IPS-11a (cell line): ENCODE data around the gene ZDHHC11B.
"Not testable (repeated sequence)": the region's sequence is repeated elsewhere in the genome, so short reads cannot be mapped to it uniquely, and the experiment has no call there.

Source experiments
- H3K4me3 ChIP-seq: one replicate; pipeline ENCODE4 v1.5.1; 2013; ENCODE audit warnings: low read depth, low read length, control low read depth

Gene ZDHHC11B

DNA sequence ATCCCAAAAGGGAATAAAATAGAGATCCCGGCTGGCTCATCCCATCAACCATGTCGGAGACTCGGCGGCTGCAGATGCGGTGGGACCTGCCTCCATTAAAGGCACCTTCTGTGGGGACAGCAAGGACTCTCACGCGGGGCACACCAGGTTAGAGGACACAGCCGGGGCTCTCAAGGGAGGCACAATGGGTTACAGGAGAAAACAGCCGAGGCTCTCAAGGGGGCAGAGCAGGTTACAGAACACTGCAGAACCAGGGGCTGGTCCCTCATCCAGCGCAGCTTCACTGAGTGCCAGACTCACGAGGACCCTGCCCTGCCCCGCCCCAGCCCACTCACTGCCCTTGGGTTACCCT, 98.4 kb downstream of the ZDHHC11B start:
- not testable (repeated sequence) for H3K4me3 ChIP-seq

GRCh38 chr5:685262-686171, 99.0 kb downstream of the ZDHHC11B start:
- H3K4me3 ChIP-seq: no peak overlapping the region

DNA sequence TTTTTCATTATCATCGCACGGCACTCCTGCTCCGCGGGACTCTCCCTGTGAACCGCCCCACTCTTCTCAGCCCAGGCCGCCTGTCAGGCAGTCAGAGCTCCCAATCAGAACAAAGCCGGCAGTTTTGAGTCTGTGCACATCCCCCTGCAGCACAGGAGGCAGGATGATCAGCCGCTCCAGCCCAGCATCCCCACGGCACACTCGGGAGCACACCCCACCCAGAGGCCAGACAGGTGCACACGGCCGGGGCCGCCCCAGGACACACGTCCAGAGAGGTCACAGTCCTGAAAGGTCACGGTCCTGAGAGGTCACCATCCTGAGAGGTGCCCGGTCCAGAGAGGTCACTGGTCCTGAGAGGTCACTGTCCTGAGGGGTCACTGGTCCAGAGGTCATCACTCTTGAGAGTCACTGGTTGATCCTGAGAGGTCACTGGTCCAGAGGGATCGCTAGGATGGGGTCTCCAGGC, 99.7 kb downstream of the ZDHHC11B start:
- H3K4me3 ChIP-seq: no peak overlapping the region

GRCh38 chr5:683551-684481, 100.7 kb downstream of the ZDHHC11B start:
- H3K4me3 ChIP-seq: no peak overlapping the region

GRCh38 chr5:682651-683358, 101.7 kb downstream of the ZDHHC11B start:
- not testable (repeated sequence) for H3K4me3 ChIP-seq

GRCh38 chr5:682216-682615, 102.3 kb downstream of the ZDHHC11B start:
- H3K4me3 ChIP-seq: not testable (repeated sequence)

- H3K4me3 ChIP-seq: not testable (repeated sequence)
Observed at GRCh38 chr5:681317-682191, 103.0 kb downstream of the ZDHHC11B start.

DNA sequence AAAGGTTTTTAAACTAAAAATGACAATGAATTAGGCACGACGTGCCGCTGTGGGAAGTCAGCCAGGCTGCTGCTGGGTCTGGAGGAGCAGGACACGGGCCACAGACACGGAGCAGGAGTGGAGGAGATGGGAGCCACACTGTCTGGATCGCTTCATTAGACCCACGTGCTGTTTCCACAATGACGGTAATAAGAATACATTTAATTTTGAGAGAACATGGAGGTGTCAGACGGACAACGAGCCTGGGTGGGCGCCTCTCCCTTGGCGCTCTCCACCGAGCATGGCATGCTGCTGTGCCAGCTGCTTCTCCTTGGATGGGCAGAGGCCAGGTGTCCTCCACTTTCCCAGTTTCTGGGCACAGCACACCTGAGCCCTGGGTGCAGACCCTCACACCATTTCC, 103.7 kb downstream of the ZDHHC11B start:
- H3K4me3 ChIP-seq: not testable (repeated sequence)

GRCh38 chr5:680118-680795, 104.3 kb downstream of the ZDHHC11B start:
- H3K4me3 ChIP-seq: not testable (repeated sequence)

DNA sequence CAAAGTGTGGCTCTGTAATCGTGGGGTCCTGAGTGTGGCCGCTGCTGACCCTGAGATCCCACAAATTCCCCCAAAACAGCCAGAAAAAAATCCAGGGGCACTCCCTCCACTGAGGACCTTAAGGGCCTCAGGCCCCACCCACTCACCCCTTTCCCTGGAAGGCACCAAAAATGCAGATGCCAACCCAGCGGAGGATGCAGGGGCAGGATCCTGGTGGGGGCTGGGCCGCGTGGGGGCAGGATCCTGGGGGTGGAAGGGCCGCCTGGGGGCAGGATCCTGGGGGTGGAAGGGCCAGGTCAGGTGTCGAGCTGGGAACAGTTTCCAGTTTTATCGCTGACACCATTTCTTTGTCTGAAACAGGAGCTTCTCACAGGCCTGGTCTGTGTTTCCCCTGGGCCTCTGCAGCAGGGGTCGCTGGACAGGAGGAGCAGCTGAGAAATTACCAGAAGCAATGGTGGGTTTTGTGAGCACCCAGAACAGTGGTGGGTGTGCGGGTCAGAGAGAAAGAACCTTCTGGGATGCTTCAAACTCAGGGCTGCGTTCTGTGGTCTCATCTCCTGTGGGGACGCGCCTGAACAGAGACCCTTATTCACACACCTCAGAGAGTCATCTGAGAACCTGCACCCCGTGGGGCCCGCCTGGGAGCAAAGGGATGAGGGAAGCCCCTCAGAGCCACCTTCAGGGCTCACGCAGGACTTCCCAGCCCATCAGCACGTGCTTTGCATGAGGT, 105.2 kb downstream of the ZDHHC11B start:
- H3K4me3 ChIP-seq: not testable (repeated sequence)

DNA sequence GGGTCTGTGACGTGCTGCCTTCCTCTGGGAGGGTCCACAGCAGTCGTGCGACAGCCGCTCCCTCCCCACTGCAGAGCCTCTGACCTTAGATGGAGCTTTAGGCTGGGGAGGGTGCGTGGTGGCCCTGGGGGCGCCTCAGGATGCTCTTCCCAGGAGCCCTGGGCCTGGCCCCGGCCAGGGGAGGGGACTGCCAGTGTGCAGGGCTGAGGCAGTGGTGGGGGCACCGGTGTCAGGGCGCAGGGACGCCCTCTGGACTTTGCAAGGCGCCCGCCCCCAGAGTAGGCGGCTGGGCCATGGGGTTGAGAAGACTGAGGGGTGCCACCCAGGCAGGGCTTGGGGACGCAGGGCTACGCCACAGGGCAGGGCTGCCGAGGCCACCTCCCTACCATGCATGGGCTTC, 106.0 kb downstream of the ZDHHC11B start:
- not testable (repeated sequence) for H3K4me3 ChIP-seq

- no peak overlapping the region for H3K4me3 ChIP-seq
Observed at GRCh38 chr5:677131-678101, 107.1 kb downstream of the ZDHHC11B start.

- no peak overlapping the region for H3K4me3 ChIP-seq
Observed at GRCh38 chr5:676699-677076, 107.8 kb downstream of the ZDHHC11B start.

- H3K4me3 ChIP-seq: no peak overlapping the region
Observed at GRCh38 chr5:675871-676698, 108.4 kb downstream of the ZDHHC11B start.

DNA sequence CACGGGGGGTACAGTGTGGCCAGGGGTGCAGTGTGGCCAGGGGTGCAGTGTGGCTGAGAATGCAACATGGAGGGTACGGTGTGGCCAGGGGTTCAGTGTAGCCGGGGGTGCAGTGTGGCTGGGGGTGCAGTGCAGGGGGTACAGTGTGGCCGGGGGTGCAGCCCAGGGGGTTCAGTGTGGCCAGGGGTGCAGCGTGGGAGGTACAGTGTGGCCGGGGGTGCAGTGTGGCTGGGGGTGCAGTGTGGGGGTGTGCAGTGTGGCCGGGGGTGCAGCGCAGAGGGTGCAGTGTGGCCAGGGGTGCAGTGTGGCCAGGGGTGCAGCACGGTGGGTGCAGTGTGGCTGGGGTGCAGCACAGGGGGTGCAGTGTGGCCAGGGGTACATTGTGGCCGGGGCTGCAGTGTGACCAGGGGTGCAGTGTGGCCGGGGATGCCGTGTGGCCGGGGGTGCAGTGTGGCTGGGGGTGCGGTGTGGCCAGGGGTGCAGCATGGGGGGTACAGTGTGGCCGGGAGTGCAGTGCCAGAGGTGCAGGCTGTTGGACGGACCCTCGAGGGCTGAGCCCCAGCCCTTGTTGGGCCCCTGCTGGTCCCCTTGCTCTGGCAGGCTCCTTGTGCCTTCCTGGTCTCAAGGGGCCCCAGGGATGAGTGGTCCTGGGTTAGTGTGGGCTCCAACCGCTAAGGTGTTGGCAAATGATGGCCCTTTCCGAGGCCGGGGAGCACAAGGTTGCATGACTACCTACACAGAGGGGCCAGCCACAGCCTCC, 109.2 kb downstream of the ZDHHC11B start:
- no peak overlapping the region for H3K4me3 ChIP-seq

DNA sequence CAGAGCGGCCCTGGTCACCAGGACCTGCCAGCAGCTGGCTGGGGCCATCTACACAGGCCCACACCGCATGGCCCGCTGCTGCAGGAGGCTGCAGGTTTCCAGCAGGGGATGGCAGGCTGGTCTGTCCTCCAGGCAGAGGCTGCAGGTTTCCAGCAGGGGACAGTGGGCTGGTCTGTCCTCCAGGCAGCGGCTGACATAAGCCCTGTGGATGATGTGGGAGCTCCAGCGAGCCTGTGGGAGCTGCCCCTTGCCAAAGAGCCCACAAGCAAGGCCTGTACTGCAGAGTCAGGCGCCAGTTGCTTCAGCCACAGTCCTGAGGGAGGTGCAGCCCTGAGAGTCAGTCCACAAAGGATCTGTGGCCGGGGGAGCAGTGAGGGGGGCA, 109.9 kb downstream of the ZDHHC11B start:
- no peak overlapping the region for H3K4me3 ChIP-seq
